Neutrophil (primary cell): ENCODE data around the gene PTPRG.

Experiments
- H3K27ac ChIP-seq: fragments of 200-600 bp; sonication (generic); 2 replicates; pipeline ENCODE4 v1.5.1; 2016; ENCODE audit warnings: mild to moderate bottlenecking, moderate library complexity
- H3K27me3 ChIP-seq: fragments of 200-600 bp; sonication (generic); 2 replicates; pipeline ENCODE4 v1.6.0; 2016; ENCODE audit warnings: mild to moderate bottlenecking
- H3K36me3 ChIP-seq: fragments of 200-600 bp; sonication (generic); 2 replicates; pipeline ENCODE4 v1.5.1; 2017
- H3K4me1 ChIP-seq, 2 experiments: fragments of 200-600 bp in 1 of 2; sonication (generic) in 1 of 2; 1 replicate in 1 of 2; 2 replicates in 1 of 2; pipeline versions ENCODE4 v1.5.1 to v1.6.1; 2013 to 2016; ENCODE audit warnings: low read depth in 1 of 2, low read length in 1 of 2, mild to moderate bottlenecking in 1 of 2, moderate library complexity in 1 of 2; ENCODE audit not compliant: control insufficient read depth in 1 of 2, insufficient read depth in 1 of 2
- H3K4me3 ChIP-seq, 2 experiments: fragments of 200-600 bp in 1 of 2; sonication (generic) in 1 of 2; 1 replicate in 1 of 2; 2 replicates in 1 of 2; pipeline ENCODE4 v1.5.1; 2013 to 2016; ENCODE audit warnings: low read depth in 1 of 2, low read length in 1 of 2, mild to moderate bottlenecking in 1 of 2, moderate library complexity in 1 of 2
- H3K9me3 ChIP-seq: fragments of 200-600 bp; sonication (generic); 2 replicates; pipeline ENCODE4 v1.5.1; 2016
- CTCF ChIP-seq: fragments of 200-600 bp; sonication (generic); IDR thresholded peaks from 2 replicates; pipeline ENCODE4 v1.5.1; 2016; ENCODE audit warnings: antibody characterized with exemption

Gene PTPRG

GRCh38 chr3:61605589-61606175, 44.3 kb downstream of the PTPRG start:
- Histone ChIP-seq H3K9me3 (no peaks in the 10 kb centered on the region), H3K4me1 (no peaks in the 10 kb centered on the region), H3K4me3 (no peak overlapping the region), H3K27ac (no peak overlapping the region), H3K36me3 (no peaks in the 10 kb centered on the region), H3K27me3 (no peaks in the 10 kb centered on the region)
- TF ChIP-seq CTCF: no peak

GRCh38 chr3:61606196-61606595, 44.8 kb downstream of the PTPRG start:
- Histone ChIP-seq H3K4me3 (no peak overlapping the region), H3K9me3 (no peaks in the 10 kb centered on the region), H3K27me3 (no peaks in the 10 kb centered on the region), H3K4me1 (no peaks in the 10 kb centered on the region), H3K27ac (no peak overlapping the region), H3K36me3 (no peaks in the 10 kb centered on the region)
- no peak for TF ChIP-seq CTCF

GRCh38 chr3:61608072-61608471, 46.7 kb downstream of the PTPRG start:
- H3K9me3 ChIP-seq: no peaks in the 10 kb centered on the region
- no peaks in the 10 kb centered on the region for H3K27me3 ChIP-seq
- no peaks in the 10 kb centered on the region for H3K36me3 ChIP-seq
- no peak for TF ChIP-seq CTCF
- no peak overlapping the region for H3K27ac ChIP-seq
- H3K4me1 ChIP-seq: no peaks in the 10 kb centered on the region
- H3K4me3 ChIP-seq: no peak overlapping the region

GRCh38 chr3:61608711-61609110, 47.3 kb downstream of the PTPRG start:
- Histone ChIP-seq H3K9me3 (no peaks in the 10 kb centered on the region), H3K4me3 (no peak overlapping the region), H3K27me3 (no peaks in the 10 kb centered on the region), H3K4me1 (no peaks in the 10 kb centered on the region), H3K27ac (no peak overlapping the region), H3K36me3 (no peaks in the 10 kb centered on the region)
- TF ChIP-seq CTCF: no peak

GRCh38 chr3:61610316-61610715, 48.9 kb downstream of the PTPRG start:
- Histone ChIP-seq H3K4me3 (no peak overlapping the region), H3K36me3 (no peaks in the 10 kb centered on the region), H3K4me1 (no peaks in the 10 kb centered on the region), H3K9me3 (no peaks in the 10 kb centered on the region), H3K27ac (no peak overlapping the region), H3K27me3 (no peaks in the 10 kb centered on the region)
- no peak for TF ChIP-seq CTCF
